H1 (cell line): ENCODE results near the gene ARTN. TPM values are rescaled to one million over a fixed set of nuclear protein-coding genes. Genes with fewer than 3 reads are reported as not detected.

Source experiments
- CTCF ChIA-PET: fragments of 300-600 bp; sonication (Branson Sonifier 250); formaldehyde crosslinking; loops from one replicate; lab custom pipeline; 2021; ENCODE audit not compliant: partially characterized antibody; lab: Charles Lee
- POLR2A ChIA-PET: fragments of 300-600 bp; sonication (Branson Sonifier 250); formaldehyde crosslinking; loops from one replicate; lab custom pipeline; 2021; ENCODE audit warnings: inconsistent platforms; ENCODE audit not compliant: partially characterized antibody; lab: Charles Lee
- DNase-seq, 2 experiments: peaks; one replicate each; pipeline versions ENCODE4 v3.0.0 to v3.0.0-alpha.2; 2010 to 2022; ENCODE audit warnings: low spot score in 2 of 2, low read depth in 1 of 2, mixed read lengths in 1 of 2
- FAIRE-seq: peaks from 2 replicates; lab custom pipeline; 2011; peaks lifted over from hg19 to GRCh38; lab: Jason Lieb, UNC
- H2AFZ ChIP-seq: 2 replicates; pipeline ENCODE4 v1.8.1; 2012; ENCODE audit warnings: low read length, inconsistent platforms
- H2AK5ac ChIP-seq: 2 replicates; pipeline ENCODE4 v1.6.1; 2013; ENCODE audit warnings: low read depth, low read length
- H2BK120ac ChIP-seq: replicated peaks from 2 replicates; pipeline ENCODE3; 2013; ENCODE audit warnings: low read depth, low read length, inconsistent platforms
- H2BK12ac ChIP-seq: 2 replicates; pipeline ENCODE4 v1.6.1; 2013; ENCODE audit warnings: low read depth, low read length
- H2BK15ac ChIP-seq: 2 replicates; pipeline ENCODE4 v1.6.1; 2013; ENCODE audit warnings: low read length
- H2BK20ac ChIP-seq: 2 replicates; pipeline ENCODE4 v1.6.1; 2013; ENCODE audit warnings: low read length
- H2BK5ac ChIP-seq: 2 replicates; pipeline ENCODE4 v1.6.1; 2013; ENCODE audit warnings: low read depth, low read length
- H3K14ac ChIP-seq: 2 replicates; pipeline ENCODE4 v1.6.1; 2013; ENCODE audit warnings: inconsistent platforms; ENCODE audit not compliant: insufficient read length
- H3K18ac ChIP-seq: 2 replicates; pipeline ENCODE4 v1.6.1; 2013; ENCODE audit warnings: low read length; ENCODE audit errors: extremely low read depth
- H3K23ac ChIP-seq: 2 replicates; pipeline ENCODE4 v1.6.1; 2013; ENCODE audit warnings: inconsistent platforms; ENCODE audit not compliant: insufficient read length
- H3K23me2 ChIP-seq: 2 replicates; pipeline ENCODE4 v1.6.1; 2013; ENCODE audit warnings: low read depth, low read length
- H3K27ac ChIP-seq: 2 replicates; pipeline ENCODE4 v1.6.1; 2011; ENCODE audit warnings: low read depth, low read length, inconsistent platforms
- H3K27me3 ChIP-seq, 4 experiments: replicated peaks in 1 of 4; 1 replicate in 1 of 4; 2 replicates in 3 of 4; pipeline versions ENCODE4 v1.6.1 to v1.8.1; 2011 to 2013; ENCODE audit warnings: low read length in 3 of 4, mild to moderate bottlenecking in 3 of 4, inconsistent platforms in 2 of 4, mixed read lengths in 2 of 4, moderate library complexity in 1 of 4; ENCODE audit not compliant: control insufficient read depth in 3 of 4, insufficient read depth in 3 of 4; ENCODE audit errors: extremely low read depth in 1 of 4
- H3K36me3 ChIP-seq, 4 experiments: 2 replicates each; pipeline versions ENCODE4 v1.6.1 to v1.8.1; 2011 to 2013; ENCODE audit warnings: mild to moderate bottlenecking in 4 of 4, low read length in 3 of 4, moderate library complexity in 2 of 4, control low read depth in 1 of 4, inconsistent platforms in 1 of 4; ENCODE audit not compliant: insufficient read depth in 4 of 4, control insufficient read depth in 2 of 4
- H3K4ac ChIP-seq: replicated peaks from 2 replicates; pipeline ENCODE3; 2013; ENCODE audit warnings: low read length, low read depth, mixed read lengths, inconsistent platforms; ENCODE audit not compliant: insufficient read length
- H3K4me1 ChIP-seq, 4 experiments: replicated peaks in 1 of 4; 1 replicate in 1 of 4; 2 replicates in 3 of 4; pipeline versions ENCODE4 v1.6.1 to v1.8.1; 2011 to 2013; ENCODE audit warnings: low read length in 3 of 4, inconsistent platforms in 2 of 4, mixed read lengths in 1 of 4; ENCODE audit not compliant: insufficient read depth in 4 of 4, control insufficient read depth in 3 of 4
- H3K4me2 ChIP-seq, 2 experiments: 2 replicates each; pipeline versions ENCODE4 v1.6.1 to v1.8.1; 2011 to 2013; ENCODE audit warnings: low read depth in 2 of 2, low read length in 2 of 2, control low read depth in 1 of 2, inconsistent platforms in 1 of 2, mild to moderate bottlenecking in 1 of 2; ENCODE audit not compliant: insufficient read depth in 1 of 2
- H3K4me3 ChIP-seq, 4 experiments: fragments of 200-600, 300-600 bp in 1 of 4; sonication (generic), shearing (Covaris generic), sonication (Bioruptor Twin) in 1 of 4; 2 replicates each; pipeline versions ENCODE4 v1.5.1 to v1.8.1; 2011 to 2016; ENCODE audit warnings: low read length in 4 of 4, low read depth in 3 of 4, control low read depth in 2 of 4, inconsistent platforms in 2 of 4, mild to moderate bottlenecking in 2 of 4, mixed read lengths in 1 of 4, moderate library complexity in 1 of 4; ENCODE audit not compliant: insufficient read depth in 2 of 4; ENCODE audit errors: extremely low read depth in 1 of 4
- H3K56ac ChIP-seq: replicated peaks from 2 replicates; pipeline ENCODE3; 2013; ENCODE audit warnings: low read depth, mild to moderate bottlenecking, mixed read lengths, low read length, inconsistent platforms; ENCODE audit not compliant: insufficient read length
- H3K79me1 ChIP-seq: 2 replicates; pipeline ENCODE4 v1.6.1; 2013; ENCODE audit warnings: low read depth, low read length, control low read depth
- H3K79me2 ChIP-seq, 2 experiments: 2 replicates each; pipeline versions ENCODE4 v1.6.1 to v1.8.1; 2012 to 2013; ENCODE audit warnings: low read length in 2 of 2, mild to moderate bottlenecking in 2 of 2, inconsistent platforms in 1 of 2; ENCODE audit not compliant: insufficient read depth in 2 of 2, control insufficient read depth in 1 of 2
- H3K9ac ChIP-seq, 4 experiments: replicated peaks in 1 of 4; 1 replicate in 1 of 4; 2 replicates in 3 of 4; pipeline versions ENCODE4 v1.6.1 to v1.8.1; 2011 to 2013; ENCODE audit warnings: low read depth in 3 of 4, low read length in 3 of 4, control low read depth in 2 of 4, mild to moderate bottlenecking in 2 of 4, moderate library complexity in 2 of 4, inconsistent platforms in 1 of 4; ENCODE audit errors: extremely low read depth in 1 of 4
- H3K9me3 ChIP-seq, 2 experiments: 2 replicates each; pipeline versions ENCODE4 v1.6.1 to v1.8.1; 2012 to 2013; ENCODE audit warnings: mild to moderate bottlenecking in 2 of 2, moderate library complexity in 2 of 2, control low read depth in 1 of 2, inconsistent platforms in 1 of 2, low read depth in 1 of 2, low read length in 1 of 2, mixed read lengths in 1 of 2; ENCODE audit not compliant: insufficient read depth in 2 of 2
- H4K20me1 ChIP-seq, 2 experiments: replicated peaks in 1 of 2; 2 replicates each; pipeline versions ENCODE3 to v1.8.1; 2011 to 2013; ENCODE audit warnings: inconsistent platforms in 2 of 2, low read length in 2 of 2, mild to moderate bottlenecking in 1 of 2; ENCODE audit not compliant: insufficient read depth in 2 of 2, control insufficient read depth in 1 of 2
- H4K5ac ChIP-seq: 2 replicates; pipeline ENCODE4 v1.6.1; 2013; ENCODE audit warnings: low read length, low read depth, mixed read lengths, inconsistent platforms; ENCODE audit not compliant: insufficient read length
- H4K8ac ChIP-seq: 2 replicates; pipeline ENCODE4 v1.8.0; 2013; ENCODE audit warnings: mild to moderate bottlenecking, moderate library complexity, low read length, inconsistent platforms; ENCODE audit not compliant: insufficient read depth; ENCODE audit errors: extremely low read depth
- H4K91ac ChIP-seq: replicated peaks from 2 replicates; pipeline ENCODE3; 2013; ENCODE audit warnings: low read length, mixed read lengths, inconsistent platforms; ENCODE audit not compliant: insufficient read length
- SRF ChIP-seq: IDR thresholded peaks from 2 replicates; pipeline ENCODE4 v1.6.1; 2011; ENCODE audit warnings: mild to moderate bottlenecking, low read depth, low read length, moderate library complexity
- WGBS, 2 experiments: shearing (Covaris generic) in 1 of 2; methylation state at CpG; one replicate each; pipeline versions ENCODE4 v1.1.6 to v1.1.7; 2013 to 2015; ENCODE audit warnings: low lambda C conversion rate in 2 of 2, mixed read lengths in 2 of 2, inconsistent platforms in 1 of 2, low coverage in 1 of 2, missing lambda C conversion rate in 1 of 2; ENCODE audit not compliant: insufficient replicate concordance in 2 of 2, insufficient coverage in 1 of 2, insufficient read length in 1 of 2; ENCODE audit errors: extremely low coverage in 1 of 2, missing lambda C conversion rate in 1 of 2; 5-methylcytosine and 5-hydroxymethylcytosine counted together
- polyA plus RNA-seq, 7 experiments: library from polyadenylated mRNA; depleted of rRNA in 3 of 7; stranded (reverse) in 5 of 7; unstranded in 2 of 7; fragments of >200 nt in 5 of 7; fragments of 200-250 nt in 2 of 7; gene quantifications; 1 replicate in 5 of 7; 2 replicates in 1 of 7; 4 replicates in 1 of 7; pipeline versions ENCODE4 v1.2.1 to v1.2.3, GENCODE V29; 2011 to 2013; ENCODE audit warnings: missing spikeins in 2 of 7, mixed read lengths in 2 of 7
- total RNA-seq: library from RNA; stranded (reverse); fragmentation: NEBNext Ultra II Directional; extraction: Animal tissue kit (Norgen Biotek cat#: 25700); gene quantifications from 2 replicates; pipeline ENCODE4 v1.2.1, GENCODE V29; 2021

The ARTN gene
- total and polyA plus RNA-seq, 2 of the 8 experiments (the other 6 are each of a cell fraction or from before 2014, with no cell fraction given), result 13.5 to 22.7 TPM

DNA sequence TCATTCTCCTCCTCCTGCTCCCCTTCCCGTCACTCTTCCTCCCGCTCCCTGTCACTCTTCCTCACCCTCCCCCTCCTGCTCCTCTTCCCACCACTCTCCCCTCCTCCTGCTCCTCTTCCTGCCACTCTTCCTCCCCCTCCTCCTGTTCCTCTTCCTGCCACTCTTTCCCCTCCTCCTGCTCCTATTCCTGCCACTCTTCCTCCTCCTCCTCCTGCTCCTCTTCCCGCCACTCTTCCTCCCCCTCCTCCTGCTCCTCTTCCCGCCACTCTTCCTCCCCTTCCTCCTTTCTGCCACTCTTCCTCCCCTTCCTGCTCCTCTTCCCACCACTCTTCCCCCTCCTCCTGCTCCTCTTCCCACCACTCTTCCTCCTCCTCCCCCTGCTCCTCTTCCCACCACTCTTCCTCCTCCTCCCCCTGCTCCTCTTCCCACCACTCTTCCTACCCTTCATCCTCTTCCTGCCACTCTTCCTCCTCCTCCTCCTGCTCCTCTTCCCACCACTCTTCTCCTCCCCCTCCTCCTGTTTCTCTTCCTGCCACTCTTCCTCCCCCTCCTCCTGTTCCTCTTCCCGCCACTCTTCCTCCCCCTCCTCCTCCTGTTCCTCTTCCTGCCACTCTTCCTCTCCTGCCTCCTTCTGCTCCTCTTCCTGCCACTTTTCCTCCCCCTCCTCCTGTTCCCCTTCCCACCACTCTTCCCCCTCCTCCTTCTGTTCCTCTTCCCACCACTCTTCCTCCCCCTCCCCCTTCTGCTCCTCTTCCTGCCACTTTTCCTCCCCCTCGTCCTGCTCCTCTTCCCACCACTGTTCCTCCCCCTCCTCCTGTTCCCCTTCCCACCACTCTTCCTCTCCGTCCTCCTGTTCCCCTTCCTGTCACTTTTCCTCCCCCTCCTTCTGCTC is 28.7 kb upstream of the ARTN start:
- H3K27ac ChIP-seq, result no peak overlapping the region
- no peaks in the 10 kb centered on the region; the same call in 1 of the 2 replicates for H3K23me2 ChIP-seq
- H2AK5ac ChIP-seq, result no peak overlapping the region
- no peak overlapping the region for H2BK15ac ChIP-seq
- no peak overlapping the region for H2BK20ac ChIP-seq
- H3K18ac ChIP-seq, result no peak overlapping the region
- no peaks in the 10 kb centered on the region for H3K9me3 ChIP-seq
- H3K36me3 ChIP-seq, result no peaks in the 10 kb centered on the region
- no peak overlapping the region for H2BK12ac ChIP-seq
- H3K79me2 ChIP-seq, result no peaks in the 10 kb centered on the region
- no peak overlapping the region for H3K4ac ChIP-seq
- no peak for FAIRE-seq
- H3K9ac ChIP-seq, result no peak overlapping the region
- ChIA-PET POLR2A (no interaction called here), CTCF (interaction anchor here (1.4 kb wide), 1 partner anchor 139 kb away, joined by 4 read pairs; no protein-coding TSS in a partner anchor)
- H4K5ac ChIP-seq, result no peak overlapping the region
- H2AFZ ChIP-seq, result no peak overlapping the region
- no peak overlapping the region for H3K56ac ChIP-seq
- peak overlapping the region; percentile 49; the same call in 1 of the 2 replicates for H2BK5ac ChIP-seq
- no peak overlapping the region for H3K4me2 ChIP-seq
- H3K79me1 ChIP-seq, result no peaks in the 10 kb centered on the region
- no peaks in the 10 kb centered on the region for H3K4me1 ChIP-seq
- no peak overlapping the region for H3K4me3 ChIP-seq
- no peak overlapping the region for H2BK120ac ChIP-seq
- H3K27me3 ChIP-seq, result no peaks in the 10 kb centered on the region
- H3K23ac ChIP-seq, result no peak overlapping the region
- H3K14ac ChIP-seq, result no peak overlapping the region
- DNase-seq, result no peak
- WGBS, 2 experiments, result 80% methylated on average over 4 of the region's 7 CpGs; no CpG with 5 or more reads in 1 of the 2 experiments
- H4K8ac ChIP-seq, result no peak overlapping the region
- no peak overlapping the region for H4K91ac ChIP-seq
- TF ChIP-seq SRF, result no peak
- no peaks in the 10 kb centered on the region for H4K20me1 ChIP-seq
